Adrenal gland (tissue), 5 donors: ENCODE data around the gene SLC6A15.

Experiments used
- CTCF ChIP-seq, 6 experiments: fragments of 450-650 bp in 4 of 6; fragments of 200-600 bp in 2 of 6; sonication (generic) in 1 of 6; IDR thresholded peaks; 1 replicate in 5 of 6; 2 replicates in 1 of 6; pipeline versions ENCODE4 v1.5.1 to v1.8.0; 2016 to 2021; ENCODE audit warnings: antibody characterized with exemption in 6 of 6, mild to moderate bottlenecking in 2 of 6, moderate library complexity in 1 of 6
- POLR2A ChIP-seq, 2 donors: fragments of 450-650 bp; IDR thresholded peaks; one replicate each; pipeline ENCODE4 v1.6.1; 2017; ENCODE audit warnings: antibody characterized with exemption in 2 of 2, mild to moderate bottlenecking in 2 of 2, moderate library complexity in 1 of 2
- donor health status: DM: no; HTN: no; CAD: no.

GRCh38 chr12:84874125-84874824 lies 38.3 kb downstream of the SLC6A15 start:
- TF ChIP-seq POLR2A (IDR thresholded peaks at IDR 0.05) (no peak), CTCF (IDR thresholded peaks at IDR 0.05) (peak; percentile 67 to 85 (median 76))
